ENCODE measurements around the gene VPREB3. TPM values are rescaled to one million over a fixed set of nuclear protein-coding genes. Genes with fewer than 3 reads are reported as not detected.

VPREB3 gene, protein sequence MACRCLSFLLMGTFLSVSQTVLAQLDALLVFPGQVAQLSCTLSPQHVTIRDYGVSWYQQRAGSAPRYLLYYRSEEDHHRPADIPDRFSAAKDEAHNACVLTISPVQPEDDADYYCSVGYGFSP
- 0.41 and 0.90 TPM in 2 replicates for polyA plus RNA-seq (2011; rRNA removed)
- 0.81 and 0.93 TPM in 2 replicates for polyA plus RNA-seq (2012; cell fraction: cytosol; rRNA removed)
- 0.59 and 1.0 TPM in 2 replicates for polyA plus RNA-seq (2012; cell fraction: nucleus; rRNA removed)
- 0.37 to 0.61 TPM (median 0.52 TPM) in 3 replicates for polyA plus RNA-seq (2017; fragmentation: RNase III; extraction: RNeasy Plus Mini Kit Qiagen cat#74134 plus additional on column Dnase treatment)
- 0.88 TPM in 1 of 2 replicates, not detected in the other for polyA minus RNA-seq (2011; rRNA and poly(A)+ RNA removed)

DNA sequence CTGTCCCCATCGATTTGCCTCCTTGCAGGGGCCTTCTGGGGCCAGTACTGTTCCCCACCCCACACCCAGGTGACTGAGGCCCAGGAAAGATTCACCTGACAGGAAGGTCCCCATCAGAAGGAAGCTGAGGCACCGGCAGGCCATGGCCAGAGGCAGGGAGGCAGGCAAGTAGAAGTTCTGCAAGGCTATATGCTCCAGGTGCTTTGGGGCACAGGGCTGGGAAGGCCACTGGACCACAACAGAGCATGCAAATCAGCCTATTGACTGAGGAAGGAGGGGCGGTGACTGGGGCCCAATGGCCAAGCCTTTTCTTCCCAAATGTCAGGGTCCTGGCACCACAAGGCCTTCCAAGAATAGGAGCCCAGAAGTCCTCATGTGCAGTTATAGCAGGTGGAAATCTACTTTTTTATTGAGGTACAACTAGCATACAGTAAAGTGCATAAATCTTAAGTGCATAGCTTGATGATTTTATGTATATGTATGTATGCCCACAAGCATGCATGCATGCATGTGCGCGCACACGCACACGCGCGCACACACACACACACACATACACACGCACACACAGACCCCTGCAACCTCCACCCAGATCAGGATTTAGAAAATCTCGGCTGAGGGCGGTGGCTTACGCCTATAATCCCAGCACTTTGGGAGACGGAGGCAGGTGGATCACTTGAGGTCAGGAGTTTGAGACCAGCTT lies at the start of gene VPREB3:
Gene VPREB3 (minus strand): TSS at position 206 of the 700 bp plus-strand sequence. CDS start 62 bp downstream, at position 144.
- POLR2A ChIA-PET = no interaction called here
- H3K4me1 ChIP-seq = peaks cover 4% of the 10 kb centered on the region; the same call in 2 of the 3 replicates
- WGBS (ENCODE audit: missing lambda C conversion rate) = 89% methylated on average over 12 of the region's 14 CpGs
- ATAC-seq (no peak), DNase-seq (ENCODE audit: low read depth in 1 of 2, low spot score in 1 of 2) (no peak), FAIRE-seq (no peak)
- H3K27ac ChIP-seq = no peak within 1 kb of the TSS
- no peak within 1 kb of the TSS for H3K4me3 ChIP-seq
- no peaks in the 10 kb centered on the region for H3K9me3 ChIP-seq
- CTCF ChIA-PET = interaction anchor here (0.7 to 2.1 kb wide), 4 partner anchors 9 to 1163 kb away, joined by 3 to 7 read pairs (median 4); partner anchors contain the start of gene CHCHD10
- TF ChIP-seq ZSCAN20 (CRISPR knock-in tag; IDR thresholded peaks at IDR 0.05) = no peak
- TF ChIP-seq SREBF2 (IDR thresholded peaks at IDR 0.05) = no peak
- no peak for TF ChIP-seq TP53 (CRISPR knock-in tag; IDR thresholded peaks at IDR 0.05)
- TF ChIP-seq, protein P1, sequence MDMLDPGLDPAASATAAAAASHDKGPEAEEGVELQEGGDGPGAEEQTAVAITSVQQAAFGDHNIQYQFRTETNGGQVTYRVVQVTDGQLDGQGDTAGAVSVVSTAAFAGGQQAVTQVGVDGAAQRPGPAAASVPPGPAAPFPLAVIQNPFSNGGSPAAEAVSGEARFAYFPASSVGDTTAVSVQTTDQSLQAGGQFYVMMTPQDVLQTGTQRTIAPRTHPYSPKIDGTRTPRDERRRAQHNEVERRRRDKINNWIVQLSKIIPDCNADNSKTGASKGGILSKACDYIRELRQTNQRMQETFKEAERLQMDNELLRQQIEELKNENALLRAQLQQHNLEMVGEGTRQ (IDR thresholded peaks at IDR 0.05) = no peak
- no peak for TF ChIP-seq KDM5A (IDR thresholded peaks at IDR 0.05)
- H3K4me2 ChIP-seq = no peak within 1 kb of the TSS

DNA sequence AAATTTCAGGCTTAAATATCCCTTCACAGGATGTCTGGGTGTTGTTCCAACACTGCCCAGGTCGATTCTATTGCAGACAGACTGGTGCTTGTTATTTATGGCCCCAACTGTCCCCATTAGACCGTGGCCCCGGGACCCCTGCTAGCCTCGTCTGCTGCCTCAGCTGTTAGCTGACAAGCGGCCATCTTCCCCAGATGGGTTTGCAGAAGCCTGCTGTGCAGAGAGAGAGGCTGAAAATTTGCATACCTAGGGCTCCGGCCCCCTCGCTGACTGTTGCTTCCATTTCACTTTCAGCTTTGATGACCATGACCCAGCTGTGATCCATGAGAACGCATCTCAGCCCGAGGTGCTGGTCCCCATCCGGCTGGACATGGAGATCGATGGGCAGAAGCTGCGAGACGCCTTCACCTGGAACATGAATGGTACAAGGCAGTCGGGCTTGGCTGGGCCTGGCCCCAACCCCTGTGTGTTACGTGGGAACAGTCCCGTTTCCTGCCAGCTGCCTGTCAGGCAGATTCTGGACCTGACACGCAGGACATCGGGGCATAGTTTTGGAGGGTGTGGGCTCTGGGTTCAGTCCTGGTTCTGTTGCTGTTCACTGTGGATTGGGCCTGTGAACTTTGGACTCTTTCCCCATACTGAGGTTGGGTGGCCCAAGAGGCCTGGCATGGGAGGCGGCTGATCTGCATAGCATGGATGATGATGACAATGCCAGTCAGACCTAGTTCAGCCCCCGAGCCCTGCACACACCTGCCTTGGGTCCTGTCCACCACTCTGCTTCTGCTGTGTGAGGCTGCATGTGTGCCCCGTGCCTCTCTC lies 49.0 kb upstream of the VPREB3 start:
- FAIRE-seq (no peak), DNase-seq (ENCODE audit: low read depth in 1 of 2, low spot score in 1 of 2) (no peak), ATAC-seq (no peak)
- no peak for TF ChIP-seq BHLHE40 (IDR thresholded peaks at IDR 0.05; ENCODE audit: low read depth, low read length)
- TF ChIP-seq CBX2 (IDR thresholded peaks at IDR 0.05; ENCODE audit: borderline replicate concordance, low read depth) = no peak
- no peak for TF ChIP-seq KDM5A (IDR thresholded peaks at IDR 0.05)
- TF ChIP-seq SREBF2 (IDR thresholded peaks at IDR 0.05) = no peak
- TF ChIP-seq RCOR1 (IDR thresholded peaks at IDR 0.05; ENCODE audit: low read depth, low read length) = no peak
- TF ChIP-seq, protein P2, sequence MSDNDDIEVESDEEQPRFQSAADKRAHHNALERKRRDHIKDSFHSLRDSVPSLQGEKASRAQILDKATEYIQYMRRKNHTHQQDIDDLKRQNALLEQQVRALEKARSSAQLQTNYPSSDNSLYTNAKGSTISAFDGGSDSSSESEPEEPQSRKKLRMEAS (IDR thresholded peaks at IDR 0.05) = no peak
- no peak for TF ChIP-seq NFE2L2 (conservative IDR thresholded peaks at IDR 0.05; ENCODE audit: low read length)
- no peak overlapping the region for H3K27ac ChIP-seq
- 87% methylated on average over 14 of the region's 21 CpGs for WGBS (ENCODE audit: missing lambda C conversion rate)
- no peak overlapping the region for H3K4me3 ChIP-seq
- H3K4me2 ChIP-seq = no peak overlapping the region
- ChIA-PET POLR2A (no interaction called here), CTCF (interaction anchor here (1.8 to 2.5 kb wide), 2 partner anchors 34 to 46 kb away, joined by 6 to 7 read pairs; no protein-coding TSS in a partner anchor)
- no peaks in the 10 kb centered on the region for H3K9me3 ChIP-seq
- H3K4me1 ChIP-seq = no peaks in the 10 kb centered on the region

DNA sequence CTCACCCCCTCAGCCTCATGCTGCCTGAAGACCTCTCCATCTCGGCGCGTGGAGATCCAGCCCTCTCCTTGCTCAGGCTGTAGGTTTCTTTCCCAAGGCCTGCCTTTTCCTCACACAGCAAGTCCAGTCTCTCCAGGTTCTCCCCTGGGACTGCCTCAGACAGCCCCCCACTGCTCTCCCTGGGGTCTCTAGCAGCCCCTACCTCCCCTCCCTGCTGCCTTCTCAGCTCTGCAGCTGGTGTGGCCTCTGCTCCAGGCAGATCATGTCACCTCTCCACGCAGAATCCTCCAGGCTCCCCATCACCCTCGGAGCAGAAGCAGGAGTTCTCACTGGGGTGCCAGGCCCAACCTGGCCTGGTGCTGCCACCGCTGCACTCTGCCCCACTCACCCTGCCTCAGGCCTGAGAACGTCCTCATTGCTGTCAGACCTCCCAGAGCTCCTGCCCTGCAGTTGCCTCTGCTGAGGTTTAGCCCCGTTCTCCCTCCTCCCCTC lies 47.7 kb upstream of the VPREB3 start:
- Histone ChIP-seq H3K9me3 (no peaks in the 10 kb centered on the region), H3K4me3 (no peak overlapping the region), H3K4me1 (no peaks in the 10 kb centered on the region), H3K4me2 (no peak overlapping the region), H3K27ac (no peak overlapping the region)
- no peak for DNase-seq (ENCODE audit: low read depth in 1 of 2, low spot score in 1 of 2)
- TF ChIP-seq HEYL (CRISPR knock-in tag; IDR thresholded peaks at IDR 0.05) = no peak
- TF ChIP-seq RFX5 (IDR thresholded peaks at IDR 0.05) = no peak
- no peak for TF ChIP-seq EHMT2 (IDR thresholded peaks at IDR 0.05; ENCODE audit: low read depth)
- no peak for TF ChIP-seq SMC3 (IDR thresholded peaks at IDR 0.05)
- no peak for TF ChIP-seq RCOR1 (IDR thresholded peaks at IDR 0.05; ENCODE audit: low read depth, low read length)
- TF ChIP-seq EP300 (IDR thresholded peaks at IDR 0.05) = no peak
- TF ChIP-seq, protein P3, sequence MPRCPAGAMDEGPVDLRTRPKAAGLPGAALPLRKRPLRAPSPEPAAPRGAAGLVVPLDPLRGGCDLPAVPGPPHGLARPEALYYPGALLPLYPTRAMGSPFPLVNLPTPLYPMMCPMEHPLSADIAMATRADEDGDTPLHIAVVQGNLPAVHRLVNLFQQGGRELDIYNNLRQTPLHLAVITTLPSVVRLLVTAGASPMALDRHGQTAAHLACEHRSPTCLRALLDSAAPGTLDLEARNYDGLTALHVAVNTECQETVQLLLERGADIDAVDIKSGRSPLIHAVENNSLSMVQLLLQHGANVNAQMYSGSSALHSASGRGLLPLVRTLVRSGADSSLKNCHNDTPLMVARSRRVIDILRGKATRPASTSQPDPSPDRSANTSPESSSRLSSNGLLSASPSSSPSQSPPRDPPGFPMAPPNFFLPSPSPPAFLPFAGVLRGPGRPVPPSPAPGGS (IDR thresholded peaks at IDR 0.05) = no peak
- no peak for TF ChIP-seq RNF2 (IDR thresholded peaks at IDR 0.05; ENCODE audit: borderline replicate concordance, low read depth)
- TF ChIP-seq HOXA7 (CRISPR knock-in tag; IDR thresholded peaks at IDR 0.05) = no peak
- no peak for TF ChIP-seq TFCP2L1 (CRISPR knock-in tag; IDR thresholded peaks at IDR 0.05)
- TF ChIP-seq, protein P4, sequence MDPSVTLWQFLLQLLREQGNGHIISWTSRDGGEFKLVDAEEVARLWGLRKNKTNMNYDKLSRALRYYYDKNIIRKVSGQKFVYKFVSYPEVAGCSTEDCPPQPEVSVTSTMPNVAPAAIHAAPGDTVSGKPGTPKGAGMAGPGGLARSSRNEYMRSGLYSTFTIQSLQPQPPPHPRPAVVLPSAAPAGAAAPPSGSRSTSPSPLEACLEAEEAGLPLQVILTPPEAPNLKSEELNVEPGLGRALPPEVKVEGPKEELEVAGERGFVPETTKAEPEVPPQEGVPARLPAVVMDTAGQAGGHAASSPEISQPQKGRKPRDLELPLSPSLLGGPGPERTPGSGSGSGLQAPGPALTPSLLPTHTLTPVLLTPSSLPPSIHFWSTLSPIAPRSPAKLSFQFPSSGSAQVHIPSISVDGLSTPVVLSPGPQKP (IDR thresholded peaks at IDR 0.05; ENCODE audit: low read depth, low read length) = no peak
- TF ChIP-seq FOXS1 (CRISPR knock-in tag; IDR thresholded peaks at IDR 0.05) = no peak
- TF ChIP-seq ZSCAN20 (CRISPR knock-in tag; IDR thresholded peaks at IDR 0.05) = no peak
- TF ChIP-seq, protein P1 (IDR thresholded peaks at IDR 0.05) = no peak
- no peak for TF ChIP-seq JUNB (IDR thresholded peaks at IDR 0.05)
- TF ChIP-seq, protein P5, sequence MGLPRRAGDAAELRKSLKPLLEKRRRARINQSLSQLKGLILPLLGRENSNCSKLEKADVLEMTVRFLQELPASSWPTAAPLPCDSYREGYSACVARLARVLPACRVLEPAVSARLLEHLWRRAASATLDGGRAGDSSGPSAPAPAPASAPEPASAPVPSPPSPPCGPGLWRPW (IDR thresholded peaks at IDR 0.05) = no peak
- TF ChIP-seq KDM1A (IDR thresholded peaks at IDR 0.05; ENCODE audit: low read depth) = no peak
- ATAC-seq = no peak
- ChIA-PET CTCF (interaction anchor here (1.8 kb wide), 1 partner anchor 48 kb away, joined by 6 read pairs; no protein-coding TSS in a partner anchor), POLR2A (no interaction called here)
- 96% methylated on average over 8 of the region's 8 CpGs for WGBS (ENCODE audit: missing lambda C conversion rate)
- FAIRE-seq = no peak
